SHP77 treated with DMSO at 0.1 percent for 48 hours (cell line): ENCODE measurements around the gene PHEX.

Source experiments
- DNase-seq: peaks from one replicate; lab custom pipeline; 2025; lab: John Stamatoyannopoulos, UW

The PHEX gene

DNA sequence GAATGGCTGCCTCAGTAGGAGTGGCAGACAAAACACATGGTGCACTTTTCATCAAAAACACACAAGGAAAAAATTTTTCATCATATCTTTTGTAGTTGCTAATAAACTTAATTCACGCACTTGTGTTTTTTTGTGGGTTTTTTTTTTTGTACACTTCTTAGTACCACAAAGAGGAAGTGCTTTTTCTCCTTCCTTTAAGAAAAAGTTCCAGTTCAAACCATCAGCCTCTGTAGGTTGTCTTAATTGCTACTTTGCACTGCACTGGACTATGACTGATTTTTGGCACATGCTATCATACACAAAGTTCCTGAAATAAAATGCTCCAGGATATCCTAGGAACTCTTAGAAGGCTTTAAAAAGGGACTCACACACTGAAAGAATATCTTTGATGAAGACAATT lies at the start of gene PHEX:
PHEX (plus strand) TSS at position 242 of the 400 bp plus-strand sequence. CDS start 681 bp downstream, outside the sequence.
- DNase-seq: no peak

DNA sequence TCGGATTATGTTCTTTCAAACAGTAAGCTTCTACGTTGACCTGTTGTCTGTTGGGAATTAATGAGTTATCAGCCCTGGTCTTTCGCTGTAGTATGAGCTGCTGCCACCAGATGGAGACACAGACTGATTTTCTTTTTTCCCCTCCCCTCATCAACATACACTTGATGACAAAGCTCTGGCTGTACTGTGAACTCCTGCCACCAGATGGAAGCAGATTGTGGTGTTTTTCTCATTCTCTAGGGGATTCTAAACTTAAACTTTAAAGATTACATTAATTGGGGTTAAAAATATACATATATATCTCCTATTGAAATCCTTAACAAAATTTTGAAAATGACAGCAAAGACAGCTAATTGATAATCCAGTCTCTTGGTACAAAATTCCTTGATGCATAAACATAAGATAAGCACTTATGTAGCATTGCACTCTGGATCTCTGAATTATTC lies 46.8 kb upstream of the PHEX start:
- DNase-seq: no peak

GRCh38 chrX:21986596-21986995 lies 45.5 kb upstream of the PHEX start:
- no peak for DNase-seq

DNA sequence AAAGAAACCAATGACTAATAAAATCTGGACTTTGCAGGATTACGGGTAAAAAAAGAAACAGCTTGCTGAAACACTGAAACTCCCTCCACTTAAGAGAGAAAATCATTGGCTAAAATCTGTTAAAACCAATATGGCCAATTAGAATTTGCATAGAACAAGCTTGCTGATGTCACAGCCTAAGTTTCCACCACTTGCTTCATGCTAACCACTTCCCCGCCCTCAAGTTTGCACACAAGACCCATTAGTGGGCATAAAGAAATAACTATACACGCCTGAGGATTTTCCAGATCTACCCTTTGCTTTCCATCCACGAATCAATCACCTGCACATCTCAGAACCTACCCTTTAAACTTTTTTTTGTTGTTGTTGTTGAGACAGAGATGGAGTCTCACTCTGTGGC lies 42.7 kb upstream of the PHEX start:
- DNase-seq: no peak

DNA sequence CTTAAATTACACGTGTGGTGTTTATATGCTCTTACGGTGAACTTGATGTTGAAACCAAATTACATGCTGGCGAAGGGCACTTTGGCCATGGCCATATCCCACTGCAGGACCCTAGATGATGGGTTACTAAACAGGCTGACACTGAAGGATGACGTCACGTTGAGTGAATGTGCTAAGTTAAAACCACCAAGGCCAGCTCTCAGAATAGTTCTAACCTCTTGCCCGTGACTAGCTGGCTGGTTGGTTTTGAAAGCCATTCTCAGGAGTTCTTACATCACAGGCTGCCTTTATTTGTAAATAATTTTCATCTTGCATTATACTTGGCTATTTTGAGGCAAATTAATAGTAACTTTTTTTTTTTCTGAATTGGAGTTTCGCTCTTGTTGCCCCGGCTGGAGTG lies 41.3 kb upstream of the PHEX start:
- DNase-seq: no peak

DNA sequence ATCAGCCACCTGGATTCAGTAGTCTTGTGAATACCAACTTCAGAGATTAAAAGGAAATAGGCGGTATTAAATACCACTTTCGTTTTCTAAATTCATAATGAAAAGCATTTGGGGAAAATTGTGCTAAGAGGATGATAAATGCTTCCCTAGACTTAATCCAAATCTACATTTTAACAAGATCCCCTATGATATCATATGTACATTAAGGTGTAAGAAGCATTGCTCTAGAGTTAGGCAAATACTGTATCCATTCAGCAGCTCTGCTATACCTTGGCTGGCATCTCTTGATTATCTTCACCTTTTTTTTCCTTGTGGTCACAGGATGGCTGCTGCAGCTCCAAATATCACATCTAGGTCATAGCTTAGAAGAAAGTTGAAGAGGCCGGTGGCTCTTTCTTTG lies 40.6 kb upstream of the PHEX start:
- DNase-seq: no peak

- DNase-seq: no peak
Observed at GRCh38 chrX:21993265-21993664, 38.9 kb upstream of the PHEX start.

DNA sequence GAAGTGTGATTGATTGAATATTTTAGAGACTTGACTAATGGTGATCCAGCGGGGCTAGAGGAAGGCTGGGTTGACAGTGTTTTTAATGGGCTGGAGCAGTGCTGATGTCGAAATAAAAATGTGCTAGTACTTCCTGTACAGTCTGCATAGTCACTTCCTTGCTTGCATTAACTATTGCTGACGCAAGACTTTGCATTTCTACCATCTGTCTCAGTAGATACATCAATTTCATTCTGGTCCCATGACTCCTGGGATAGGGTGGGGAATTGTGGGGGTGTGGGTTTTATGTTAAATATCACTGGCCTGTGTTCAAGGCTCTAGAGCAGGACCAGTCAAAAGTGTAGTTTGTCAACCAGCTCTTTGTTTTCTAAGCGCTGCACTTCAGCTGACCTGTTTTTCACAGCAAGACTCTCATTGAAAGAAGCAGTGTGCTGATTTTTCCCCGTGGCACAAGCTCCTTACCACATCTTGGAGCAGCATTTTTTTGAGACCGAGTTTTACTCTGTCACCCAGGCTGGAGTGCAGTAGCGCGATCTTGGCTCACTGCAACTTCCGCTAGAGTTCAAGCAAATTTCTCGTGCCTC lies 35.2 kb upstream of the PHEX start:
- DNase-seq: no peak

GRCh38 chrX:21998037-21998436 lies 34.1 kb upstream of the PHEX start:
- no peak for DNase-seq

DNA sequence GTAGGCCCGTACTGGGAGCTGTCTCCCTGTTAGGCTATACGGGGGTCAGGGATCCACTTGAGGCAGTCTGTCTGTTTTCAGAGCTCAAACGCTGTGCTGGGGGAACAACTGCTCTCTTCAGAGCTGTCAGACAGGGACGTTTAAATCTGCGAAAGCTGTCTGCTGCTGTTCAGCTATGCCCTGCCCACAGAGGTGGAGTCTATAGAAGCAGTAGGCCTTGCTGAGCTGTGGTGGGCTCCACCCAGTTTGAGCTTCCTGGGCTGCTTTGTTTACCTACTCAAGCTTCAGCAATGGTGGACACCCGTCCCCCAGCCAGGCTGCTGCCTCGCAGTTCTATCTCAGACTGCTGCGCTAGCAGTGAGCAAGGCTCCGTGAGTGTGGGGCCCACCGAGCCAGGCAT lies 27.3 kb upstream of the PHEX start:
- no peak for DNase-seq

DNA sequence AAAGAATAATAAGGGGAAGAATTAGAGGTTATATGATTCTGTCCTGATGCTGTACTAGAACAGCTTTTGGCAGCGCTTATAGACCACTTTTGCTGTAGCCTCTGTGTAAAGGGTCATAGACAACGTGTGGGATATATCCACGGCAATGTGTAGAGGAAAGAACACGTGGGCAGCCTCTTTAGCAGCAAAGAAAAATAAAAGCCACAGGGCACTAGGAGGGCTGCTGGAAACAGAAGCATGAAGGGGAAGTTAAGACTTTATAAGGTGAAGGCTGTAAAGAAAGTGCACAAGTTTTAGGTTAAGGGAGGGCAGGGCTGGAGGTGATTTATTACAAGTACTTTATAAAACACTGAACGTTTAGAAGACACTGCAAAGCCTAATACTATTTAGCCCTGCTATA lies 20.1 kb upstream of the PHEX start:
- no peak for DNase-seq

DNA sequence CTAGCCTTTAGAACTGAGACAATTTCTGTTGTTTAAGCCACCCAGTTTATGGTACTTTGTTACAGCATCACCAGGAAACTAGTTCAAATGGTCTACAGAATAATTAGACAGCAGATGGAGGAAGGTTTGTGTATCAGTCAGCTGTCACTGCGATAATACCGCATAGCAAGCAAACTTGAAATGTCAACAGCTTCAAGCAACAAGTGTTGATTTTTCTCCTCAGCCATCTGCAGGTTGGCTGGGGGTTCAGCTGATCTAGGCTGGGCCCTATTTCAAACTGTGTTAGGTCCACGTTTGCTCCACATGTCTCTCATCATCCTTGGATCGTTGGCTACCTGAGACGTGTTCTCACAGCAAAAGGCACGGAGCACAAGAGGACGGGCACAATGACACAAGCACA lies 19.2 kb upstream of the PHEX start:
- no peak for DNase-seq

DNA sequence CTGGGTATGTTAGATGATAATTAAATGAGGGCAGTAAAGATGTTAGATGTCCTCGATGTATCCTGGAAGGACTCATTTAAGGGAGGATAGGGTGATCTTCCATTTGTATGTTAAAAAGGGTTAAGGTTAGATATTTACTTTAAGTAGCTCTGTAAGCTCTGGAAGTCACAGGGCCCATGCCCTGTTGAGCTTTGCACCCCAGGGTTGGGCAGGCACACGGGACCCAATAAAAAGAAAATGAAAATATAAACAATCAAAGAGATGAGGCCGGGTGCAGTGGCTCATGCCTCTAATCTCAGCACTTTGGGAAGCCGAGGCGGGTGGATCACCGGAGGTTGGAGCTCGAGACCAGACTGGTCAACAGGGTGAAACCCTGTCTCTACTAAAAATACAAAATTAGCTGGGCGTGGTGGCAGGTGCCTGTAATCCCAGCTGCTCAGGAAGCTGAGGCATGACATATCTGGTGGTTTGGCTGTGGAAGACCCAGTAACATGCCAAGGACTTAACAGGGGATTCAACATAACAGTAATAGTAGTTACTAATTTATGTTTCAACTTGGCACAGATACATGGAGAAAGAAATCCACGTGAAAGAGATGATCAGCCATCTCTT lies 16.9 kb upstream of the PHEX start:
- no peak for DNase-seq

- no peak for DNase-seq
Observed at GRCh38 chrX:22021751-22022324, 10.3 kb upstream of the PHEX start.

DNA sequence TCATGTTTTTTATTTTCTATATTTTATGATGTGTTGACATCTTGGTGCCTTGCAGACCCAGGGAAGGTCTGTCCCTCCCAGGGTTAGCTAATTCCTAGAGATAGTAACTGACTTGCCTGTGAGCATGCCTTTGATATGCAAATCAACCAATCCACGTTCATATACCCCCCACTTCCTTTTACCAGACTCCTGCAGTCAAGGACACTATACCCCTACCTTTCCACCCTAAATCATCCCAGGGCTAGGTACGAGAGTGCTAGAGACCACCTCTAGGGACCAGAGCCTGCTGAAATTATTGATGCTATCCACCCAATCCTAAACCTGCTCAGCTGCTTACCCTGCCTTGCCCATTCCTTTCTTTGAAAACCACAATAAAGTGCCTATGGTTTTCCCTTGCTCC lies 7.5 kb upstream of the PHEX start:
- no peak for DNase-seq

GRCh38 chrX:22025751-22026150 lies 6.4 kb upstream of the PHEX start:
- DNase-seq: no peak

DNA sequence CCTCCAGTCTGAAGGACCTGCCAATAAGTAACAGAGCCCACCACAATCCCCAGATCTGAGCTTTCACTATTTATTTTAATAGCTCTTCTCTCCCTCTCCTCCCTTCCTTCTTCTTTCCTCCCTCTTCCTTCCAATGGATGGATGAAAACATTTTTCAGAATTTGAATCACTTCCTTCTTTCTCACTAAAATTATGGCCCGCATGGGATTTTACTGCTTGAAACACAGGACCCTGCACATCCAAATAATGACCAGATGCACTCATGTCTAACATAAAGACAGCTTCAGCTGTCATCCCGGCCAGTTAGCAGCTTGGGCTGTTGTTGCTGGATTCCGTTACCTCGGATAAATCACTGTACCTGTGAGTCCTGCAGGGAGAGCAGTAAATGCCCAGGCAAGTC lies 5.4 kb upstream of the PHEX start:
- no peak for DNase-seq

GRCh38 chrX:22032506-22032905 lies 381 bp downstream of the PHEX start:
- DNase-seq: no peak

- no peak for DNase-seq
Observed at GRCh38 chrX:22033818-22034217, 1.7 kb downstream of the PHEX start.

DNA sequence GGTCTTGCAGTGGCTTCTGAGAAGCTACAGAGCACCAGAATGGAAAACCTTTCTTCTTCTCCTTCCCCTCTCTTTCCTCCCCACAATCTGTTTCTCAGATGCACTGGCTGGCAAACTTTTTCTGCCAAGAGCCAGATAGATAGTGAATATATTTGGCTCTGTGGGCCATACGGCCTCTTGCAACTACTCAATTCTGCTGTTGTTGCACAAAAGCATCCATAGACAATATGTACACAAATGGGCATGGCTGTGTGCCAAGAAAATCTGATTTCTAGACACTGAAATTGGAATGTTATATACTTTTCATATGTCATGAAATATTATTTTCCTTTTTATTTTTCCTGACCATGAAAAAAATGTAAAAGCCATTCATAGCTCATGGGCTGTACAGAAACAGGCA lies 3.1 kb downstream of the PHEX start:
- no peak for DNase-seq

GRCh38 chrX:22037225-22037624 lies 5.1 kb downstream of the PHEX start:
- DNase-seq: no peak

GRCh38 chrX:22037911-22038537 lies 5.9 kb downstream of the PHEX start:
- DNase-seq: no peak

DNA sequence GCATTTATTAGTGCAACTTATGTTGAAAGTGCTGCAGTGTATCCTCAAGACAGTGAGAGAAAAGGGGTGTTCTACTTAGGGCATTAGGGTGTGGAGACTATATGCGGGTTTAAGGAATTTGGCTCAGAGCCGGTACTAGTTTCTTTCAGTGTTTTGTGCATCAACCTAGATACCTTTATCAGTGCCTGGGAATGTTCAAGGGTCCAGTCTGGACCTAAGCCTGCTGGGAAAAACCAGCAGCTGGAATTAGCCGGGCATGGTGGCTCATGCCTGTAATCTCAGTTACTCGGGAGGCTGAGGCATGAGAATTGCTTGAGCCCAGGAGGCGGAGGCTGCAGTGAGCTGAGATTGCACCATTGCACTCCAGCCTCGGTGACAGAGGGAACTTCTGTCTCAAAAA lies 7.4 kb downstream of the PHEX start:
- DNase-seq: no peak
